Measurements from ENCODE around the gene FGF14. TPM values are rescaled to one million over a fixed set of nuclear protein-coding genes. Genes with fewer than 3 reads are reported as not detected.
A peak's percentile ranks its signal among the peaks of the same experiment; 100 is the strongest.

Gene FGF14
- total RNA-seq, 1 donor from 2014 or later = 0.23 TPM

GRCh38 chr13:101967216-101967615 is 434.6 kb downstream of the FGF14 start:
- Mint-ChIP-seq H3K27ac (ENCODE audit: unreplicated experiment) (no peak overlapping the region), H3K4me1 (ENCODE audit: low read depth, unreplicated experiment) (peaks cover 2% of the 10 kb centered on the region), H3K9me3 (ENCODE audit: unreplicated experiment) (no peaks in the 10 kb centered on the region), H3K36me3 (ENCODE audit: low read depth, unreplicated experiment) (no peaks in the 10 kb centered on the region), H3K27me3 (ENCODE audit: low read depth, unreplicated experiment) (peaks cover 2% of the 10 kb centered on the region), H3K4me3 (ENCODE audit: unreplicated experiment) (no peak overlapping the region)
- no peaks in the 10 kb centered on the region for H3K9me3 ChIP-seq (ENCODE audit: insufficient read depth, low read depth, low read length)
- H4K20me1 ChIP-seq (ENCODE audit: insufficient read depth, low read length) = no peaks in the 10 kb centered on the region
- no peak for FAIRE-seq
- no peaks in the 10 kb centered on the region for H3K36me3 ChIP-seq (ENCODE audit: insufficient read depth, low read length)
- H3K79me2 ChIP-seq (ENCODE audit: insufficient read depth, low read length) = no peaks in the 10 kb centered on the region
- H3K4me1 ChIP-seq (ENCODE audit: insufficient read depth, low read length) = no peaks in the 10 kb centered on the region
- H3K27me3 ChIP-seq (ENCODE audit: insufficient read depth, low read length) = no peaks in the 10 kb centered on the region
- H2AFZ ChIP-seq (ENCODE audit: low read depth, low read length) = no peak overlapping the region
- H3K9ac ChIP-seq (ENCODE audit: low read length) = no peak overlapping the region
- H3K4me2 ChIP-seq (ENCODE audit: low read length) = no peak overlapping the region
- DNase-seq (ENCODE audit: low read depth) = no peak
- H3K4me3 ChIP-seq (ENCODE audit: insufficient read depth, low read depth, low read length) = no peak overlapping the region
- TF ChIP-seq EZH2 (IDR thresholded peaks at IDR 0.05; ENCODE audit: insufficient read depth, low read length) (no peak), CTCF (IDR thresholded peaks at IDR 0.05; ENCODE audit: insufficient read depth, low read depth, low read length) (no peak)
- no peak overlapping the region for H3K27ac ChIP-seq (ENCODE audit: low read depth, low read length)

GRCh38 chr13:101965096-101965495 is 436.8 kb downstream of the FGF14 start:
- peaks cover 2% of the 10 kb centered on the region for H3K4me1 Mint-ChIP-seq (ENCODE audit: low read depth, unreplicated experiment)
- Histone ChIP-seq H3K9me3 (ENCODE audit: insufficient read depth, low read depth, low read length) (no peaks in the 10 kb centered on the region), H3K9ac (ENCODE audit: low read length) (no peak overlapping the region), H3K79me2 (ENCODE audit: insufficient read depth, low read length) (no peaks in the 10 kb centered on the region), H3K27me3 (ENCODE audit: insufficient read depth, low read length) (no peaks in the 10 kb centered on the region), H2AFZ (ENCODE audit: low read depth, low read length) (no peak overlapping the region), H3K4me3 (ENCODE audit: insufficient read depth, low read depth, low read length) (no peak overlapping the region), H3K4me1 (ENCODE audit: insufficient read depth, low read length) (no peaks in the 10 kb centered on the region), H3K4me2 (ENCODE audit: low read length) (no peak overlapping the region), H3K27ac (ENCODE audit: low read depth, low read length) (no peak overlapping the region), H3K36me3 (ENCODE audit: insufficient read depth, low read length) (no peaks in the 10 kb centered on the region), H4K20me1 (ENCODE audit: insufficient read depth, low read length) (no peaks in the 10 kb centered on the region)
- no peaks in the 10 kb centered on the region for H3K36me3 Mint-ChIP-seq (ENCODE audit: low read depth, unreplicated experiment)
- no peak for FAIRE-seq
- no peak for TF ChIP-seq CTCF (IDR thresholded peaks at IDR 0.05; ENCODE audit: insufficient read depth, low read depth, low read length)
- no peak for TF ChIP-seq EZH2 (IDR thresholded peaks at IDR 0.05; ENCODE audit: insufficient read depth, low read length)
- DNase-seq (ENCODE audit: low read depth) = no peak
- H3K27ac Mint-ChIP-seq (ENCODE audit: unreplicated experiment) = peak overlapping the region; percentile 75
- peaks cover 2% of the 10 kb centered on the region for H3K27me3 Mint-ChIP-seq (ENCODE audit: low read depth, unreplicated experiment)
- no peak overlapping the region for H3K4me3 Mint-ChIP-seq (ENCODE audit: unreplicated experiment)
- peaks cover 2% of the 10 kb centered on the region for H3K9me3 Mint-ChIP-seq (ENCODE audit: unreplicated experiment)

GRCh38 chr13:101959016-101959415 is 442.8 kb downstream of the FGF14 start:
- no peak overlapping the region for H3K9ac ChIP-seq (ENCODE audit: low read length)
- no peak overlapping the region for H3K4me2 ChIP-seq (ENCODE audit: low read length)
- Mint-ChIP-seq H3K9me3 (ENCODE audit: unreplicated experiment) (peaks cover 7% of the 10 kb centered on the region), H3K27me3 (ENCODE audit: low read depth, unreplicated experiment) (no peaks in the 10 kb centered on the region), H3K4me1 (ENCODE audit: low read depth, unreplicated experiment) (no peaks in the 10 kb centered on the region), H3K4me3 (ENCODE audit: unreplicated experiment) (no peak overlapping the region), H3K36me3 (ENCODE audit: low read depth, unreplicated experiment) (no peaks in the 10 kb centered on the region), H3K27ac (ENCODE audit: unreplicated experiment) (no peak overlapping the region)
- H3K27me3 ChIP-seq (ENCODE audit: insufficient read depth, low read length) = no peaks in the 10 kb centered on the region
- H3K9me3 ChIP-seq (ENCODE audit: insufficient read depth, low read depth, low read length) = no peaks in the 10 kb centered on the region
- DNase-seq (ENCODE audit: low read depth) (no peak), FAIRE-seq (no peak)
- H3K4me3 ChIP-seq (ENCODE audit: insufficient read depth, low read depth, low read length) = no peak overlapping the region
- no peaks in the 10 kb centered on the region for H3K36me3 ChIP-seq (ENCODE audit: insufficient read depth, low read length)
- TF ChIP-seq CTCF (IDR thresholded peaks at IDR 0.05; ENCODE audit: insufficient read depth, low read depth, low read length) (no peak), EZH2 (IDR thresholded peaks at IDR 0.05; ENCODE audit: insufficient read depth, low read length) (no peak)
- no peaks in the 10 kb centered on the region for H3K4me1 ChIP-seq (ENCODE audit: insufficient read depth, low read length)
- no peak overlapping the region for H2AFZ ChIP-seq (ENCODE audit: low read depth, low read length)
- no peaks in the 10 kb centered on the region for H3K79me2 ChIP-seq (ENCODE audit: insufficient read depth, low read length)
- H4K20me1 ChIP-seq (ENCODE audit: insufficient read depth, low read length) = no peaks in the 10 kb centered on the region
- H3K27ac ChIP-seq (ENCODE audit: low read depth, low read length) = no peak overlapping the region

Measured in astrocyte (in vitro differentiated cells and primary cell).